ENCODE data around the gene WNK2. TPM values are rescaled to one million over a fixed set of nuclear protein-coding genes. Genes with fewer than 3 reads are reported as not detected.

Gene WNK2
- total RNA-seq, 3 donors from 2014 or later: 2.7 to 3.3 (median 3.0) TPM

GRCh38 chr9:93306579-93307091 lies 122.7 kb downstream of the WNK2 start:
- Mint-ChIP-seq H3K36me3 (ENCODE audit: insufficient read depth) (no peaks in the 10 kb centered on the region), H3K9me3 (no peaks in the 10 kb centered on the region), H3K4me3 (no peak overlapping the region), H3K4me1 (ENCODE audit: low read depth) (no peaks in the 10 kb centered on the region), H3K27me3 (ENCODE audit: low read depth) (no peaks in the 10 kb centered on the region)
- no peak for ATAC-seq
- no peak for DNase-seq

- no peaks in the 10 kb centered on the region for H3K4me1 Mint-ChIP-seq (ENCODE audit: low read depth)
- no peak for ATAC-seq
- H3K9me3 Mint-ChIP-seq: no peaks in the 10 kb centered on the region
- H3K27me3 Mint-ChIP-seq (ENCODE audit: low read depth): no peaks in the 10 kb centered on the region
- H3K4me3 Mint-ChIP-seq: no peak overlapping the region
- DNase-seq: no peak
- no peaks in the 10 kb centered on the region for H3K36me3 Mint-ChIP-seq (ENCODE audit: insufficient read depth)
Observed at GRCh38 chr9:93307468-93308157, 123.7 kb downstream of the WNK2 start.

GRCh38 chr9:93308158-93308602 lies 124.2 kb downstream of the WNK2 start:
- no peaks in the 10 kb centered on the region for H3K4me1 Mint-ChIP-seq (ENCODE audit: low read depth)
- ATAC-seq: no peak
- no peaks in the 10 kb centered on the region for H3K36me3 Mint-ChIP-seq (ENCODE audit: insufficient read depth)
- peaks cover 2% of the 10 kb centered on the region for H3K27me3 Mint-ChIP-seq (ENCODE audit: low read depth)
- DNase-seq: no peak
- H3K4me3 Mint-ChIP-seq: no peak overlapping the region
- no peaks in the 10 kb centered on the region for H3K9me3 Mint-ChIP-seq

GRCh38 chr9:93308676-93309075 lies 124.7 kb downstream of the WNK2 start:
- DNase-seq (no peak), ATAC-seq (no peak)
- Mint-ChIP-seq H3K36me3 (ENCODE audit: insufficient read depth) (no peaks in the 10 kb centered on the region), H3K9me3 (no peaks in the 10 kb centered on the region), H3K27me3 (ENCODE audit: low read depth) (peaks cover 2% of the 10 kb centered on the region), H3K4me3 (no peak overlapping the region), H3K4me1 (ENCODE audit: low read depth) (peaks cover 1% of the 10 kb centered on the region)

GRCh38 chr9:93309889-93310425 lies 126.0 kb downstream of the WNK2 start:
- no peak for ATAC-seq
- no peak for DNase-seq
- no peaks in the 10 kb centered on the region for H3K36me3 Mint-ChIP-seq (ENCODE audit: insufficient read depth)
- peaks cover 2% of the 10 kb centered on the region for H3K27me3 Mint-ChIP-seq (ENCODE audit: low read depth)
- H3K4me3 Mint-ChIP-seq: no peak overlapping the region
- H3K4me1 Mint-ChIP-seq (ENCODE audit: low read depth): peaks cover 1% of the 10 kb centered on the region
- no peaks in the 10 kb centered on the region for H3K9me3 Mint-ChIP-seq

GRCh38 chr9:93315118-93315517 lies 131.2 kb downstream of the WNK2 start:
- DNase-seq (no peak), ATAC-seq (no peak)
- Mint-ChIP-seq H3K4me1 (ENCODE audit: low read depth) (peaks cover 8% of the 10 kb centered on the region), H3K27me3 (ENCODE audit: low read depth) (peaks cover 13% of the 10 kb centered on the region), H3K36me3 (ENCODE audit: insufficient read depth) (no peaks in the 10 kb centered on the region), H3K4me3 (no peak overlapping the region), H3K9me3 (no peaks in the 10 kb centered on the region)

- DNase-seq (no peak), ATAC-seq (no peak)
- Mint-ChIP-seq H3K27me3 (ENCODE audit: low read depth) (peaks cover 15% of the 10 kb centered on the region), H3K36me3 (ENCODE audit: insufficient read depth) (no peaks in the 10 kb centered on the region), H3K4me1 (ENCODE audit: low read depth) (peaks cover 8% of the 10 kb centered on the region), H3K4me3 (no peak overlapping the region), H3K9me3 (no peaks in the 10 kb centered on the region)
Observed at GRCh38 chr9:93315960-93316359, 132.0 kb downstream of the WNK2 start.

GRCh38 chr9:93316726-93317494 lies 133.0 kb downstream of the WNK2 start:
- H3K36me3 Mint-ChIP-seq (ENCODE audit: insufficient read depth): no peaks in the 10 kb centered on the region
- peaks cover 8% of the 10 kb centered on the region for H3K4me1 Mint-ChIP-seq (ENCODE audit: low read depth)
- DNase-seq: no peak
- no peak for ATAC-seq
- no peak overlapping the region for H3K4me3 Mint-ChIP-seq
- peaks cover 17% of the 10 kb centered on the region for H3K27me3 Mint-ChIP-seq (ENCODE audit: low read depth)
- no peaks in the 10 kb centered on the region for H3K9me3 Mint-ChIP-seq

GRCh38 chr9:93317495-93318094 lies 133.7 kb downstream of the WNK2 start:
- Mint-ChIP-seq H3K4me1 (ENCODE audit: low read depth) (peaks cover 8% of the 10 kb centered on the region), H3K36me3 (ENCODE audit: insufficient read depth) (no peaks in the 10 kb centered on the region), H3K4me3 (no peak overlapping the region), H3K27me3 (ENCODE audit: low read depth) (peaks cover 17% of the 10 kb centered on the region), H3K9me3 (no peaks in the 10 kb centered on the region)
- no peak for DNase-seq
- no peak for ATAC-seq

- Mint-ChIP-seq H3K4me1 (ENCODE audit: low read depth) (peaks cover 6% of the 10 kb centered on the region), H3K9me3 (no peaks in the 10 kb centered on the region), H3K4me3 (no peak overlapping the region), H3K27me3 (ENCODE audit: low read depth) (peaks cover 16% of the 10 kb centered on the region), H3K36me3 (ENCODE audit: insufficient read depth) (no peaks in the 10 kb centered on the region)
- ATAC-seq (no peak), DNase-seq (no peak)
Observed at GRCh38 chr9:93318480-93318879, 134.5 kb downstream of the WNK2 start.

- Mint-ChIP-seq H3K4me1 (ENCODE audit: low read depth) (peaks cover 6% of the 10 kb centered on the region), H3K36me3 (ENCODE audit: insufficient read depth) (no peaks in the 10 kb centered on the region), H3K27me3 (ENCODE audit: low read depth) (peaks cover 22% of the 10 kb centered on the region), H3K9me3 (no peaks in the 10 kb centered on the region), H3K4me3 (no peak overlapping the region)
- DNase-seq (no peak), ATAC-seq (no peak)
Observed at GRCh38 chr9:93319301-93319991, 135.5 kb downstream of the WNK2 start.

- DNase-seq (no peak), ATAC-seq (no peak)
- no peak overlapping the region for H3K4me3 Mint-ChIP-seq
- H3K27me3 Mint-ChIP-seq (ENCODE audit: low read depth): peaks cover 27% of the 10 kb centered on the region
- no peaks in the 10 kb centered on the region for H3K9me3 Mint-ChIP-seq
- peaks cover 6% of the 10 kb centered on the region for H3K4me1 Mint-ChIP-seq (ENCODE audit: low read depth)
- H3K36me3 Mint-ChIP-seq (ENCODE audit: insufficient read depth): no peaks in the 10 kb centered on the region
Observed at GRCh38 chr9:93319992-93320500, 136.1 kb downstream of the WNK2 start.

GRCh38 chr9:93320591-93321219 lies 136.8 kb downstream of the WNK2 start:
- Mint-ChIP-seq H3K9me3 (no peaks in the 10 kb centered on the region), H3K36me3 (ENCODE audit: insufficient read depth) (no peaks in the 10 kb centered on the region), H3K4me3 (no peak overlapping the region), H3K4me1 (ENCODE audit: low read depth) (peaks cover 6% of the 10 kb centered on the region), H3K27me3 (ENCODE audit: low read depth) (peaks cover 27% of the 10 kb centered on the region)
- no peak for DNase-seq
- ATAC-seq: no peak

Measured in activated T-cell treated with anti-CD3 and anti-CD28 coated beads, Interleukin-2, amount 50 U/mL, for 4 hours (primary cell).